CD14-positive monocyte (primary cell): ENCODE results near the gene SLC27A1. TPM values are rescaled to one million over a fixed set of nuclear protein-coding genes. Genes with fewer than 3 reads are reported as not detected.

Experiments
- DNase-seq, 3 donors: peaks; one replicate each; pipeline ENCODE4 v3.0.0-alpha.2; 2011 to 2022
- H2AFZ ChIP-seq: 2 replicates; pipeline ENCODE4 v1.6.0; 2012; ENCODE audit warnings: mild to moderate bottlenecking, low read depth, low read length, inconsistent platforms; ENCODE audit not compliant: insufficient read depth, poor library complexity, severe bottlenecking
- H3K27ac ChIP-seq, 2 donors: 1 replicate in 1 of 2; 2 replicates in 1 of 2; pipeline ENCODE4 v1.5.1; 2012 to 2013; ENCODE audit warnings: low read length in 2 of 2, control low read depth in 1 of 2, inconsistent platforms in 1 of 2, low read depth in 1 of 2, mild to moderate bottlenecking in 1 of 2
- H3K27me3 ChIP-seq, 2 donors: one replicate each; pipeline versions ENCODE4 v1.6.0 to v1.6.1; 2011 to 2013; ENCODE audit warnings: low read length in 2 of 2; ENCODE audit not compliant: control insufficient read depth in 2 of 2, insufficient read depth in 2 of 2
- H3K36me3 ChIP-seq, 2 donors: replicated peaks in 1 of 2; 1 replicate in 1 of 2; 2 replicates in 1 of 2; pipeline versions ENCODE4 v1.5.1 to v1.6.1; 2012 to 2013; ENCODE audit warnings: low read length in 2 of 2, control low read depth in 1 of 2, inconsistent platforms in 1 of 2, mild to moderate bottlenecking in 1 of 2; ENCODE audit not compliant: insufficient read depth in 2 of 2, control insufficient read depth in 1 of 2
- H3K4me1 ChIP-seq, 2 donors: 1 replicate in 1 of 2; 2 replicates in 1 of 2; pipeline versions ENCODE4 v1.5.1 to v1.6.1; 2012 to 2013; ENCODE audit warnings: low read length in 2 of 2, control low read depth in 1 of 2, inconsistent platforms in 1 of 2, mild to moderate bottlenecking in 1 of 2, moderate library complexity in 1 of 2; ENCODE audit not compliant: insufficient read depth in 2 of 2, control insufficient read depth in 1 of 2
- H3K4me2 ChIP-seq: replicated peaks from 2 replicates; pipeline ENCODE3; 2012; ENCODE audit warnings: low read length, moderate library complexity, mild to moderate bottlenecking; ENCODE audit not compliant: poor library complexity, severe bottlenecking; ENCODE audit errors: extremely low read depth
- H3K4me3 ChIP-seq, 3 experiments: fragments of 200-600 bp in 1 of 3; sonication (generic) in 1 of 3; replicated peaks in 1 of 3; 1 replicate in 2 of 3; 2 replicates in 1 of 3; pipeline ENCODE4 v1.5.1; 2011 to 2013; ENCODE audit warnings: low read length in 3 of 3, mild to moderate bottlenecking in 3 of 3, control low read depth in 2 of 3, low read depth in 2 of 3, inconsistent platforms in 1 of 3, moderate library complexity in 1 of 3
- H3K79me2 ChIP-seq: 2 replicates; pipeline ENCODE4 v1.6.0; 2012; ENCODE audit warnings: mild to moderate bottlenecking, control low read depth, inconsistent platforms, low read length, moderate library complexity; ENCODE audit not compliant: insufficient read depth
- H3K9ac ChIP-seq: 2 replicates; pipeline ENCODE4 v1.6.0; 2017; ENCODE audit warnings: low read length, mild to moderate bottlenecking; ENCODE audit not compliant: insufficient read depth, poor library complexity, severe bottlenecking
- H3K9me3 ChIP-seq, 2 donors: replicated peaks in 1 of 2; 1 replicate in 1 of 2; 2 replicates in 1 of 2; pipeline versions ENCODE4 v1.5.1 to v1.6.1; 2012 to 2013; ENCODE audit warnings: low read length in 2 of 2, control low read depth in 1 of 2; ENCODE audit not compliant: control insufficient read depth in 1 of 2, insufficient read depth in 1 of 2
- H4K20me1 ChIP-seq: 2 replicates; pipeline ENCODE4 v1.6.0; 2012; ENCODE audit warnings: mild to moderate bottlenecking, low read length, control low read depth, moderate library complexity; ENCODE audit not compliant: insufficient read depth
- H3K27ac Mint-ChIP-seq, 7 donors: one replicate each; pipeline ENCODE4 v1.8.0; 2020; ENCODE audit warnings: mild to moderate bottlenecking in 7 of 7, mixed read lengths in 7 of 7, moderate library complexity in 6 of 7, inconsistent platforms in 2 of 7
- H3K27me3 Mint-ChIP-seq, 3 donors: one replicate each; pipeline ENCODE4 v1.8.0; 2021 to 2022; ENCODE audit warnings: low read depth in 3 of 3, mild to moderate bottlenecking in 3 of 3, mixed read lengths in 3 of 3, moderate library complexity in 3 of 3, inconsistent platforms in 1 of 3
- H3K36me3 Mint-ChIP-seq, 2 donors: one replicate each; pipeline ENCODE4 v1.8.0; 2020; ENCODE audit warnings: mixed read lengths in 2 of 2, inconsistent platforms in 1 of 2, mild to moderate bottlenecking in 1 of 2
- H3K4me1 Mint-ChIP-seq: one replicate; pipeline ENCODE4 v1.8.0; 2020; ENCODE audit warnings: mild to moderate bottlenecking, mixed read lengths
- H3K4me3 Mint-ChIP-seq, 2 donors: one replicate each; pipeline ENCODE4 v1.8.0; 2020; ENCODE audit warnings: mild to moderate bottlenecking in 2 of 2, mixed read lengths in 2 of 2, moderate library complexity in 1 of 2
- H3K9me3 Mint-ChIP-seq, 7 donors: one replicate each; pipeline ENCODE4 v1.8.0; 2020 to 2022; ENCODE audit warnings: mixed read lengths in 7 of 7, mild to moderate bottlenecking in 6 of 7, moderate library complexity in 6 of 7, inconsistent platforms in 2 of 7
- WGBS: methylation state at CpG from one replicate; pipeline ENCODE4 v1.1.5; 2013; ENCODE audit warnings: missing lambda C conversion rate; ENCODE audit not compliant: insufficient coverage; 5-methylcytosine and 5-hydroxymethylcytosine counted together
- intact Hi-C, 2 donors: fragments of 100-400 bp; cut with micrococcal nuclease; formaldehyde crosslinking; loops; one replicate each; pipeline versions ENCODE4 v1.15.0 to v1.15.1; 2023
- polyA plus RNA-seq, 3 donors: library from polyadenylated mRNA; depleted of rRNA in 1 of 3; unstranded in 2 of 3; stranded (reverse) in 1 of 3; fragments of 300-500 nt in 2 of 3; fragments of >200 nt in 1 of 3; fragmentation: Illumina TruSeq in 2 of 3; gene quantifications; 1 replicate in 2 of 3; 2 replicates in 1 of 3; pipeline ENCODE4 v1.2.3, GENCODE V29; 2012 to 2021
- TF ChIP-seq, protein P1 (sequence below): fragments of 200-600 bp; IDR thresholded peaks from one replicate; pipeline ENCODE4 v1.8.0; 2022; ENCODE audit warnings: antibody characterized with exemption, mild to moderate bottlenecking

Gene SLC27A1
- polyA plus RNA-seq, 3 donors = 27.1 to 36.5 (median 27.6) TPM

DNA sequence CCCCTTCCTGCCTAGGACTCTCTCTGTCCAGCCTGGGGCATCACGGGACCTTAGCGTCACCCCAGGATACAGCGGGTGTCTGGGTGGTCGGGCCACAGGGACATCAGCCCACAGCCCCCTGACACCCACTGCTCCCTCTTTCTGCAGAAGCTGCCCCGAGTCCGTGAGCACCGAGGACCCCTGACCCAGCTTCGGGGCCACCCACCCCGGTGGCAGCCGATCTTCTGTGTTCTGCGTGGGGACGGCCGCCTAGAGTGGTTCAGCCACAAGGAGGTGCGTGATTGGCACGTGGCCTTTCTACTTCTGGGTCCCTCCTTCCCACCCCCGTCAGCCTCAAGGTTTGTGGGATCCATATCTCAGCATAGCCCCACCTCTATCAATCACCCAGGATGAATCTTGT is 61.8 kb downstream of the SLC27A1 start:
- H3K4me1 Mint-ChIP-seq = peaks cover 16% of the 10 kb centered on the region
- H3K4me1 ChIP-seq = peaks cover 10 to 14% of the 10 kb centered on the region in 2 donors
- no peaks in the 10 kb centered on the region for H3K79me2 ChIP-seq
- H3K9me3 ChIP-seq = peaks cover 0 to 11% of the 10 kb centered on the region in 2 donors
- TF ChIP-seq, protein P1, sequence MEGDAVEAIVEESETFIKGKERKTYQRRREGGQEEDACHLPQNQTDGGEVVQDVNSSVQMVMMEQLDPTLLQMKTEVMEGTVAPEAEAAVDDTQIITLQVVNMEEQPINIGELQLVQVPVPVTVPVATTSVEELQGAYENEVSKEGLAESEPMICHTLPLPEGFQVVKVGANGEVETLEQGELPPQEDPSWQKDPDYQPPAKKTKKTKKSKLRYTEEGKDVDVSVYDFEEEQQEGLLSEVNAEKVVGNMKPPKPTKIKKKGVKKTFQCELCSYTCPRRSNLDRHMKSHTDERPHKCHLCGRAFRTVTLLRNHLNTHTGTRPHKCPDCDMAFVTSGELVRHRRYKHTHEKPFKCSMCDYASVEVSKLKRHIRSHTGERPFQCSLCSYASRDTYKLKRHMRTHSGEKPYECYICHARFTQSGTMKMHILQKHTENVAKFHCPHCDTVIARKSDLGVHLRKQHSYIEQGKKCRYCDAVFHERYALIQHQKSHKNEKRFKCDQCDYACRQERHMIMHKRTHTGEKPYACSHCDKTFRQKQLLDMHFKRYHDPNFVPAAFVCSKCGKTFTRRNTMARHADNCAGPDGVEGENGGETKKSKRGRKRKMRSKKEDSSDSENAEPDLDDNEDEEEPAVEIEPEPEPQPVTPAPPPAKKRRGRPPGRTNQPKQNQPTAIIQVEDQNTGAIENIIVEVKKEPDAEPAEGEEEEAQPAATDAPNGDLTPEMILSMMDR = no peak
- H3K9me3 Mint-ChIP-seq = peaks cover 4 to 13% (median 9%) of the 10 kb centered on the region in 7 donors
- no peak overlapping the region for H3K27ac ChIP-seq
- no peaks in the 10 kb centered on the region for H3K27me3 ChIP-seq
- intact Hi-C loops = no loop called here
- H3K36me3 ChIP-seq = no peaks in the 10 kb centered on the region
- no peak for DNase-seq
- H3K36me3 Mint-ChIP-seq = no peaks in the 10 kb centered on the region
- H3K4me3 ChIP-seq = no peak overlapping the region
- 88% methylated on average over 14 of the region's 16 CpGs for WGBS
- no peaks in the 10 kb centered on the region for H3K27me3 Mint-ChIP-seq
- H3K9ac ChIP-seq = no peak overlapping the region
- no peak overlapping the region for H3K4me3 Mint-ChIP-seq
- H3K27ac Mint-ChIP-seq = no peak overlapping the region
- H3K4me2 ChIP-seq = no peak overlapping the region
- no peak overlapping the region for H2AFZ ChIP-seq
- no peaks in the 10 kb centered on the region for H4K20me1 ChIP-seq

DNA sequence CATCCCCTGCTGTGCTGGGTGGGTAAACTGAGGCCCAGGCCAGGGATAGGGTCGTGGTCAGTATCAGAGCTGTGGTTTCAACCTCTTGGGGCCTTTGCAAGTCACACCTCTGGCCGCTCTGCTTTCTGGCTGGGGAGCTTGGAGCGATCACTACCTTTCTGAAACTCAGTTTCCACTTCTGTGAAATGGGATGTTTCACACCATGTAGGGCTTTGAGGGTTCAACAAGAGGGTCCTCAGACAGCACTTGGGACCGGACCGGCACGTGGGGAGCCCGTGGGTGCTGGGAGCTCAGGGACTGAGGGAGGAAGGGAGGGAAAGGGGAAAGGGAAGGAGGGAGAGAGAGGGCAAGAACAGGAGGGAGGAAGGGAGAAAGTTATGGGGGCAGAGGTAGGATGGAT is 62.2 kb downstream of the SLC27A1 start:
- peaks cover 16% of the 10 kb centered on the region for H3K4me1 Mint-ChIP-seq
- no peak for DNase-seq
- no peaks in the 10 kb centered on the region for H3K36me3 Mint-ChIP-seq
- H3K27ac Mint-ChIP-seq = no peak overlapping the region
- Histone ChIP-seq H3K4me2 (no peak overlapping the region), H2AFZ (no peak overlapping the region), H3K9ac (no peak overlapping the region), H3K79me2 (no peaks in the 10 kb centered on the region), H3K4me1 (peaks cover 10% of the 10 kb centered on the region in 2 donors), H3K36me3 (no peaks in the 10 kb centered on the region), H3K27ac (no peak overlapping the region), H3K9me3 (peaks cover 0 to 11% of the 10 kb centered on the region in 2 donors), H4K20me1 (no peaks in the 10 kb centered on the region), H3K27me3 (no peaks in the 10 kb centered on the region), H3K4me3 (no peak overlapping the region)
- H3K4me3 Mint-ChIP-seq = no peak overlapping the region
- peaks cover 4 to 13% (median 9%) of the 10 kb centered on the region in 7 donors for H3K9me3 Mint-ChIP-seq
- WGBS = 82% methylated on average over 7 of the region's 7 CpGs
- TF ChIP-seq, protein P1 = no peak
- intact Hi-C loops = no loop called here
- H3K27me3 Mint-ChIP-seq = peaks cover 0 to 1% (median 0%) of the 10 kb centered on the region in 3 donors
